BLaER1 treated with 17β-estradiol and CSF1 and Interleukin-3, amounts not matched to agents 10 nM and 100 nM (cell line): ENCODE results near the gene USP11.

Source experiments
- H3K27ac ChIP-seq, 11 experiments: shearing (Covaris generic); formaldehyde crosslinking; 2 replicates each; pipeline ENCODE4 v1.8.1; 2022
- H3K27me3 ChIP-seq, 11 experiments: shearing (Covaris generic); formaldehyde crosslinking; 2 replicates each; pipeline ENCODE4 v1.8.1; 2022
- H3K36me3 ChIP-seq, 11 experiments: shearing (Covaris generic); formaldehyde crosslinking; 2 replicates each; pipeline ENCODE4 v1.8.1; 2022
- H3K4me1 ChIP-seq, 10 experiments: shearing (Covaris generic); formaldehyde crosslinking; 2 replicates each; pipeline ENCODE4 v1.8.1; 2022
- H3K4me2 ChIP-seq, 11 experiments: shearing (Covaris generic); formaldehyde crosslinking; 2 replicates each; pipeline ENCODE4 v1.8.1; 2022
- H3K4me3 ChIP-seq, 10 experiments: shearing (Covaris generic); formaldehyde crosslinking; 2 replicates each; pipeline ENCODE4 v1.8.1; 2022
- H3K9ac ChIP-seq, 11 experiments: shearing (Covaris generic); formaldehyde crosslinking; 2 replicates each; pipeline ENCODE4 v1.8.1; 2022
- H3K9me3 ChIP-seq, 11 experiments: shearing (Covaris generic); formaldehyde crosslinking; replicated peaks in 1 of 11; 2 replicates each; pipeline ENCODE4 v1.8.1; 2022
- H4K20me1 ChIP-seq, 11 experiments: shearing (Covaris generic); formaldehyde crosslinking; 2 replicates each; pipeline ENCODE4 v1.8.1; 2022
- Cebpa-rat ChIP-seq, 11 experiments: shearing (Covaris generic); IDR thresholded peaks; 2 replicates each; pipeline ENCODE4 v1.8.1; 2022

Gene USP11

GRCh38 chrX:47232803-47233332 lies at the start of gene USP11:
Gene USP11, plus strand, starts transcription at chrX:47233009. Its CDS starts 35 bp downstream, at chrX:47233044.
- Histone ChIP-seq H3K9me3 (peaks cover 0 to 12% (median 11%) of the 10 kb centered on the region in 11 experiments; a peak in 11 of 22 replicates), H3K9ac (peak within 1 kb of the TSS; percentile 73 to 90 (median 87)), H3K4me2 (peak within 1 kb of the TSS; percentile 52 to 80 (median 70)), H3K27ac (peak within 1 kb of the TSS; percentile 81 to 93 (median 88)), H3K4me1 (peaks cover 0 to 24% (median 7%) of the 10 kb centered on the region in 10 experiments; a peak in 13 of 20 replicates), H3K4me3 (peak within 1 kb of the TSS; percentile 54 to 78 (median 68)), H3K27me3 (peaks cover 56 to 89% (median 79%) of the 10 kb centered on the region in 11 experiments), H3K36me3 (peaks cover 10 to 32% (median 25%) of the 10 kb centered on the region in 11 experiments), H4K20me1 (peaks cover 0 to 28% (median 9%) of the 10 kb centered on the region in 11 experiments; a peak in 15 of 22 replicates)
- no peak for TF ChIP-seq Cebpa-rat (IDR thresholded peaks at IDR 0.05)

GRCh38 chrX:47184486-47184885 lies 48.3 kb upstream of the USP11 start:
- peaks cover 0 to 74% (median 43%) of the 10 kb centered on the region in 11 experiments; a peak in 14 of 22 replicates for H4K20me1 ChIP-seq
- no peak overlapping the region for H3K9ac ChIP-seq
- H3K27ac ChIP-seq, result no peak overlapping the region
- no peaks in the 10 kb centered on the region for H3K4me1 ChIP-seq
- H3K4me3 ChIP-seq, result no peak overlapping the region
- no peak overlapping the region for H3K4me2 ChIP-seq
- H3K9me3 ChIP-seq, result no peaks in the 10 kb centered on the region
- peaks cover 26 to 91% (median 69%) of the 10 kb centered on the region in 11 experiments; a peak in 20 of 22 replicates for H3K27me3 ChIP-seq
- no peak for TF ChIP-seq Cebpa-rat (IDR thresholded peaks at IDR 0.05)
- peaks cover 41 to 77% (median 56%) of the 10 kb centered on the region in 11 experiments for H3K36me3 ChIP-seq

GRCh38 chrX:47185241-47185640 lies 47.6 kb upstream of the USP11 start:
- H3K9me3 ChIP-seq, result no peaks in the 10 kb centered on the region
- no peak overlapping the region for H3K4me3 ChIP-seq
- no peak overlapping the region for H3K4me2 ChIP-seq
- no peaks in the 10 kb centered on the region for H3K4me1 ChIP-seq
- peaks cover 0 to 67% (median 37%) of the 10 kb centered on the region in 11 experiments; a peak in 13 of 22 replicates for H4K20me1 ChIP-seq
- peaks cover 21 to 87% (median 64%) of the 10 kb centered on the region in 11 experiments; a peak in 18 of 22 replicates for H3K27me3 ChIP-seq
- H3K27ac ChIP-seq, result no peak overlapping the region
- no peak for TF ChIP-seq Cebpa-rat (IDR thresholded peaks at IDR 0.05)
- H3K36me3 ChIP-seq, result peaks cover 39 to 71% (median 52%) of the 10 kb centered on the region in 11 experiments
- no peak overlapping the region for H3K9ac ChIP-seq

GRCh38 chrX:47186096-47186740 lies 46.6 kb upstream of the USP11 start:
- no peak overlapping the region for H3K4me2 ChIP-seq
- H3K36me3 ChIP-seq, result peaks cover 38 to 63% (median 51%) of the 10 kb centered on the region in 11 experiments
- H3K9me3 ChIP-seq, result no peaks in the 10 kb centered on the region
- no peak overlapping the region for H3K4me3 ChIP-seq
- H3K9ac ChIP-seq, result no peak overlapping the region
- peaks cover 0 to 65% (median 35%) of the 10 kb centered on the region in 11 experiments; a peak in 13 of 22 replicates for H4K20me1 ChIP-seq
- H3K27me3 ChIP-seq, result peaks cover 21 to 81% (median 56%) of the 10 kb centered on the region in 11 experiments; a peak in 18 of 22 replicates
- H3K4me1 ChIP-seq, result no peaks in the 10 kb centered on the region
- H3K27ac ChIP-seq, result no peak overlapping the region
- TF ChIP-seq Cebpa-rat (IDR thresholded peaks at IDR 0.05), result no peak

GRCh38 chrX:47187106-47187677 lies 45.6 kb upstream of the USP11 start:
- Histone ChIP-seq H3K9ac (no peak overlapping the region), H3K36me3 (peaks cover 28 to 53% (median 42%) of the 10 kb centered on the region in 11 experiments; a peak in 21 of 22 replicates), H4K20me1 (peaks cover 0 to 56% (median 26%) of the 10 kb centered on the region in 11 experiments; a peak in 13 of 22 replicates), H3K4me1 (peaks cover 6 to 8% (median 6%) of the 10 kb centered on the region in 10 experiments; a peak in 18 of 20 replicates), H3K4me2 (no peak overlapping the region), H3K27ac (no peak overlapping the region), H3K4me3 (no peak overlapping the region), H3K9me3 (no peaks in the 10 kb centered on the region), H3K27me3 (peaks cover 13 to 71% (median 46%) of the 10 kb centered on the region in 11 experiments; a peak in 18 of 22 replicates)
- TF ChIP-seq Cebpa-rat (IDR thresholded peaks at IDR 0.05), result no peak

- Histone ChIP-seq H3K4me1 (peaks cover 22 to 26% (median 23%) of the 10 kb centered on the region in 10 experiments), H4K20me1 (peaks cover 0 to 37% (median 18%) of the 10 kb centered on the region in 11 experiments; a peak in 17 of 22 replicates), H3K9me3 (no peaks in the 10 kb centered on the region), H3K4me2 (no peak overlapping the region), H3K9ac (no peak overlapping the region), H3K4me3 (no peak overlapping the region), H3K36me3 (peaks cover 19 to 31% (median 24%) of the 10 kb centered on the region in 11 experiments; a peak in 21 of 22 replicates), H3K27me3 (peaks cover 0 to 44% (median 25%) of the 10 kb centered on the region in 11 experiments; a peak in 13 of 22 replicates), H3K27ac (no peak overlapping the region)
- no peak for TF ChIP-seq Cebpa-rat (IDR thresholded peaks at IDR 0.05)
These were observed 42.9 kb upstream of the USP11 start for GRCh38 chrX:47189906-47190305.

GRCh38 chrX:47190445-47191269 lies 42.2 kb upstream of the USP11 start:
- Histone ChIP-seq H3K4me3 (peak overlapping the region; percentile 54 to 89 (median 81)), H3K9me3 (no peaks in the 10 kb centered on the region), H3K9ac (peak overlapping the region; percentile 67 to 98 (median 79)), H4K20me1 (peaks cover 3 to 37% (median 25%) of the 10 kb centered on the region in 11 experiments; a peak in 20 of 22 replicates), H3K27ac (peak overlapping the region; percentile 26 to 78 (median 73); a peak in 21 of 22 replicates), H3K4me2 (peak overlapping the region; percentile 68 to 92 (median 84)), H3K36me3 (peaks cover 11 to 28% (median 17%) of the 10 kb centered on the region in 11 experiments; a peak in 21 of 22 replicates), H3K27me3 (peaks cover 0 to 36% (median 18%) of the 10 kb centered on the region in 11 experiments; a peak in 11 of 22 replicates), H3K4me1 (peaks cover 30 to 34% (median 31%) of the 10 kb centered on the region in 10 experiments)
- TF ChIP-seq Cebpa-rat (IDR thresholded peaks at IDR 0.05), result no peak

- Histone ChIP-seq H3K4me1 (peaks cover 37 to 40% (median 38%) of the 10 kb centered on the region in 10 experiments), H3K36me3 (peaks cover 5 to 28% (median 14%) of the 10 kb centered on the region in 11 experiments; a peak in 20 of 22 replicates), H4K20me1 (peaks cover 10 to 37% (median 29%) of the 10 kb centered on the region in 11 experiments), H3K27me3 (peaks cover 0 to 30% (median 13%) of the 10 kb centered on the region in 11 experiments; a peak in 10 of 22 replicates), H3K9me3 (no peaks in the 10 kb centered on the region), H3K27ac (peak overlapping the region in 10 of 11 experiments; percentile 57 to 78 (median 73); a peak in 20 of 22 replicates), H3K4me2 (peak overlapping the region; percentile 68 to 92 (median 84)), H3K4me3 (peak overlapping the region; percentile 54 to 89 (median 81)), H3K9ac (peak overlapping the region; percentile 67 to 98 (median 79))
- TF ChIP-seq Cebpa-rat (IDR thresholded peaks at IDR 0.05), result no peak
These were observed 41.5 kb upstream of the USP11 start for GRCh38 chrX:47191331-47191730.
